ENCODE measurements around the gene CTSW.
A peak's percentile ranks its signal among the peaks of the same experiment; 100 is the strongest.

Gene CTSW

DNA sequence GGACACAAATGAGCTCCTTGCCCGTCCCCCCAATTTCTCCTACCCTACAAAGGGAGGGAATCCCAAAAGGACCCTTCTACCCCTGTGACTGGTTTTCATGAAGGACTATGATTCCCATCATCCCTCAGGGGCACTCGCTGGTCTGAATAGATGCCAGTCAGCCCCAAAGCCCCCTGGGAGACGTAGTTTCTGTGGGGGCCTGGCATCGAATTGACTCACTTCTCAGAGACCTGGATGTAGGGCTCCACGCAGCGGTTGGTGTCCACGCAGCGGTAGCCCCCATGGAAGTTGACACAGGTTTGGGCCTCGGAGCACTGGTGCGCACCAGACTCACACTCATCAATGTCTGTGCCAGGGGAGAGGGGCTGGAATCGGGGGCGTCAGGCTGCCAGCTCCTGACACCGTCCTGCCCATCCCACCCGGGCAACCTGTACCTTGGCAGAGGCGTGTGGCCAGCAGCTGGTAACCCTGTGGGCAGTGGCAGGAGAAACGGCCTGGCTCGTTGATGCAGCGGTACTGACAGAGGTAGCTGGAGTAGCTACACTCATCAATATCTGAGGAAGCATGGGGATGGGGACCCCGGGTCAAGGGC lies 11.5 kb upstream of the CTSW start:
- no peak for DNase-seq

DNA sequence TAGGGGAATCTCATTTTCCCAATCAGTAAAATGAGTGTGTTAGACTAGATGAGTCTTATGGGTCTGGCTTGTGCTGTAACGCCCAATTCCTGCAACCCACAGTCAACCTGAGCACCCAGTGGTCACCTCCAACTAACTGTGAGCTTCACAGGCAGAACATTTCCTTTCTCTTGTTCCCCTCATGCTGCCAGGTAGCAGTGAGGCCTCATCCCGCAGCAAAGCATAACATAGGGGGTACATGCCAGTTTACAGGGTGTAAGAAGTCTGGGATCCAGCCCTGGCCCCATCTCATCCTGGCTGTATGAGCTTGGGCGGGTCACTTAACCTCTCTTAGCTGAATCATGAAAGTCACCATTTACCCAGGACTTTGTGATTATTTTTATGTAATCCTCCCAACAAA lies 10.7 kb upstream of the CTSW start:
- DNase-seq, result no peak

DNA sequence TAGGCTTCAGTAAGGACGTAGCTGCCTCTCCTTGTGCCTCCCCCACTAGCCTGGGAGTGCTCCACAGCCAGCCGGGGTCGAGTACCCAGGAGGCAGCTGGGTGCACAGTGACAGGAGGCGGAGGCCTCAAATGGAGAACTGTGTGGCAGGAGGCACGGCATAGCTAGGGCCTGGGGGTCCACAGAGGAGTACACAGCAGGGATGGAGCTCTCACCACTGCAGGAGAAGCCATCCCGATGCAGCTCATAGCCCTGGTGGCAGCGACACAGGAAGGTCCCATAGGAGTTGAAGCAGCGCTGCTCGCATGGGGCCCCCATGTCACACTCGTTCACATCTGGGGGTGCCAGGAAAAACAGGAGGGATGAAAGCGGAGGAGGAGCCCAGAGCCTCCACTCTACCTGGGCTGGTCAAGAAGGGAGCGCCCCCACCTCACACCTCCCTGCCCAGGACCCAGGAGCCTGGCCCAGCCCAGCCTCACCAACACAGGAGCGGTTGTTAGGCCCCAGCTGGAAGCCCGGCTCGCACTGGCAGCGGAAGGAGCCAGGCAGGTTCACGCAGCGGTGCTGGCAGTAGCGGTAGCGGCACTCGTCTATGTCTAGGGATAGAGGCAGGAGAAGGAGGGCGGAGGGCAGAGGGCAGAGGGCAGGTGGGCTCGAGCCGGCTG lies 9.9 kb upstream of the CTSW start:
- no peak for DNase-seq

DNA sequence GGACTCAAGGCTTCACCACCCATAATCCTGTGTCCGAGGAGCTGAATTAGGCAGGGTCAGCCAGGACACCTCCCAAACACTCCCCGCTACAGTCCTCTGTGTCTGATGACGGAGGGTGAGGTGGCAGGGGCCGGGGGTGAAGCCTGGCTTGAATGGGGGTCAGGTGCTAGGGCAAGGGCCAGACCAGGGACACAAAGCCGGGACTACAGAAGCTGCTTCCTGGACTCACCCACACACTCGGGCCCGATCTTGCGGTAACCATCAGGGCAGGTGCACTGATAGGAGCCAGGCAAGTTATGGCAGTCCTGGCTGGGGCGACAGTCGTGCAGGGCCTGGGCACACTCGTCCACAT lies 9.4 kb upstream of the CTSW start:
- DNase-seq, result no peak

DNA sequence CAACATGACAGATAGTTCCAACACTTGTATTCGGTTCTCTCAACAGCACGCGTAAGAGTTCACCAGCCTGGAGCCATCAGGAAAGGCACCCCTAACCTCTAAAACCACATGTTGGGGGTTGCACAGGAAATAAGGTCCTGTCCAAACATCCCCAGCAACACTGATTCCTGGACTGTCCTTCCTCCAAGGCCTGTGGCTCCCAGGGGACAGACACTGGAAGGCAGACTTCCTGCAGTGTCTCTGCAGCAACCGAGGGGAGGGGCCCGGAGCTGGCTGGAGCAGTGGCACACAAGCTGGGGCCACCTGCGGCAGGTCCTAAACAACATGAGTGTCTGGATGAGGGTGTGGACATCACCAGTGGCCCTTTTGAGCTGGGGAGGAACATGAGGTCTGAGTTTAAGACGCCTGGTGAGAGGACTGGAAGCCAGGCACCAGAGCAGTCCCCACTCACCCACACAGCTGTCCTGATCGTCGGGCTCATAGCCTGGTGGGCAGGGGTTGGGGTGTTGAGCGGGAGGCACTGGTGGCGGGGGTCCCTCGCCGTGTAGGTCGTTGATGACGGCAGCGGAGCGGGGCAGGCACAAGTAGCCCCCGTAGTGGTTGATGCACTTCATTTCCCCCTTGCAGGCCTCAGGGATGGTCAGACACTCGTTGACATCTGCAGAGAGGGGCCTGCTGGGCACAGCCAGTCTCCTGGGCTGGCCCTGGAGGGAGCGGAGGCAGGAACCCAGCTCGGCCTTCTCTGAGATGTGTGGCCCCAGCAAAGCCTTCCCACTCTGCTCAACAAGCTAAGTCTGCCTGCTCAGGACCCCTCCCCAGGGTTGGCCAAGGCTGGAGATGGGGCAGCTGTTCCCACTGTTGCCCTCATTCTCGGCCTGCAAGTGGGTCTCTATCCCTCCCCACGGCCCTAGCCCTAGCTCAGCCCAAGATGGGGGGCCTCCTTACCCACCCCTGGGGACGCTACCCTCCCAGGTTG lies 8.6 kb upstream of the CTSW start:
- DNase-seq, result peak in 1 of 2 experiments; percentile 44

DNA sequence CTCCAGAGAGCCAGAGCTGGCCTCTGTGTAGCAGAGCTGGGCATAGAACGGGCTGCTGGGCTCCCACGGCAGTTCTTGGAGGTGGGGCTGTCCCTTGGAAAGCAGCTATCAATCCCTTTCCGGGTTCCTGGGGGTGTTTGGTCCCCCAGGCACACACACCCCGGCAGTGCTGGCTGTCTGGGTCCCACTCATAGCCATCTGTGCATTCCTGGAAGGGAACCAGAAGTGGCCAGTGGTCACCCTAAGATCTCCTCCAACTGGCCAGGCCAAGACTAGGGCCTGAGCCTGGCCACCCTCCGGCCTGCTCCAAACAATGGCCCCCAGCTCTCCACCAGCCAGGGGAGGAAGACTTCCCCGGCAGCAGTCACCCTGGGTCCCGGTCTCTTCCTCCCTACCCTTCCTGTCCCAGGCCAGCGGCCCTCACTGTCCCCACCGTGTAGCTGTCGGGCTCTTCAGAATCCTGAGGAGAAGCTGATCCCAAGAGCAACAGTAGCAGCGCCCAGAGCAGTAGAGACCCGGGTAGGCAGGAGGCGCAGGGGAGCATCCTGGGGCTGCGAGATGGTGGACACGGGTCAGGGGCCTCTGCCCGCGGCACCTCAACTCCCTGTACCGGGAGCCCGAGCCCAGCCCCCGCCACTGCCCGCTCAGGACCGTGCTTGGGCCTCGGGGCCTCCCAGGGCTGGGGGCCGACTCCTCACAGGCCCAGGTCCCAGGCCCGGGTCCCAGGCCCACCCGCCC lies 7.7 kb upstream of the CTSW start:
- DNase-seq, result no peak

DNA sequence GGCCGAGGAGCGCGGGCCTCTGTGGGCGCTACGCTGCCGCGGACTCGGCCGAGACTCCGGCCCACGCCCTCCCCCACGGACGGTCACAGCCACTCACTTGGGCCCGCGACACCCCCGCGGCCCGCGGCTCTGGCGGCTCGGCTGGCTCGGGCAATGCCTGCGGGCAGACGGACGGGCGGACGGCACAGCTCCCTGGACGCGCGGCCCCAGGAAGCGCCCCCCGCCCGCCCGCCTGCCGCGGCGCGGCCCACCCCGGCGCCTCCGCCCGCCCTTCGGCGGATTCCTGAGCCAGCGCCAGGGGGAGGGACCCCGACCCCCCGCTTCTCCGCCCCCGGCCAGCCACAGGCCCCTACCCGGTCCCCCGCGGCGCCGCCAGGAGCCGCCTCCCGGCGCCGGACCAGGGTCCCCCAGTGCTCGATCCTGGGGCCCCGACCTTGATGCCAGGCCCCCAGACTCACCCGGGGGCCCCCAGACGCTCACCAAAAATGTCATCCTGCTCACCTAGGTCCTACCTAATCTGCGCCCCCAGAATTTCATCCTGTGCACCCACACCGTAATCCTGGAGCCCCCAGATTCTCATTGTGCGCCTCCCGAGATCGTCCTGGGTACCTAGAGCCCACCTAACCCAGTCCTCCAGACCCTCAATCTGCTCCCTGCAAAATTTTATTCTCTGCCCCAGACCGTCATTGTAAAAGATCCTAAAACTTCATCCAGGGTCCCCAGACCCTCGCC lies 6.9 kb upstream of the CTSW start, which contains the start of gene EFEMP2:
EFEMP2 (minus strand) TSS at position 215 of the 732 bp plus-strand sequence. CDS start 446 bp downstream, outside the sequence.
- no peak for DNase-seq

DNA sequence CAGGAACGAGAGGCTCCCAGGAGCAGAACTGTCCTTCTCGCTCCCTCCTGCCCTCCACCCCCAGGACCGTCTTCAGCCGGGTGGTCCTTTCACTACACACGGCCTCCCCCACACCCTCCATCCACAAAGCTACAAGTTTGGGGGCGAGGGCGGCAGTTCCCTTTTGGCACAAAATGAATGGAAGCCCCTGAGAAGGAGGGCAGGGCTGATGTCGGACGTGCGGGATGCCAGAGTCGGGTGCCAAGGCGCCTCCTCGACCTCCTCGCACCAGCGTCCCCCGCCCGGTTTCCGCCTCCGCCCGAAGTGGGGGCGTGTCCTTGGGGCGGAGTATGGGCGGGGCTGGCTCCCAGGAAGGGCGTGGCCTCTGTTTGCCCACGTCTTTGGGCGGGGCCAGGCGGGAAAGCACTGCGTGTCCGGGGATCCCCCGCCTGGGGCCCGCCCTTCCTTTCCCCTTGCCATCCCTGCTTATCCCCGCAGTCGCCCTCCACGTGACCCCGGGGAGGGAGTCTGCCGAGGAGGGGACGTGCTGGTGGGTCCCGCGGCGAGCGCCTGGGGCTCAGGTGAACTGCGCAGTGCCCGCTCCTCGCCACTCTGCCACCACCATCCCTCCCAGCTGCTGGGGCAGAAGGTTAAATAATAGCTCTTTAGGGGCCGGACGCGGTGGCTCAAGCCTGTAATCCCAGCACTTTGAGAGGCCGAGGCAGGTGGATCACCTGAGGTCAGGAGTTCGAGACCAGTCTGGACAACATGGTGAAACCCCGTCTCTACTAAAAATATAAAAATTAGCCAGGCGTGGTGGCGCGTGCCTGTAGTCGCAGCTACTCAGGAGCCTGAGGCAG lies 6.1 kb upstream of the CTSW start:
- peak; percentile 100 for DNase-seq

DNA sequence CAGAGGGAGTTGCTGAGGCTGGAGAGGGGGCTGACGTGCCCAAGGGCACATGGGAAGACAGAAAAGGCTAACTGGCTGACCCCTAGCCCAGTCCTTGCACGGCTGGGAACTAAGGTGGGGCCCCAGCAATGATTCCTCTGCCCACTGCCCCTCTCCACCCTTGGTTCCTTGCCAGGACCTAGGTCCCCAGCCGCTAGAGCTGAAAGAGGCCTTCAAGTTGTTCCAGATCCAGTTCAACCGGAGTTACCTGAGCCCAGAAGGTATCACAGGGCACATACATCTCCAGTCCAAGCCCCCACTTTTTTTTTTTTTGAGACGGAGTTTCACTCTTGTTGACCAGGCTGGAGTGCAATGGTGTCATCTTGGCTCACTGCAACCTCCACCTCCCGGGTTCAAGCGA lies 390 bp downstream of the CTSW start:
- DNase-seq, result no peak

DNA sequence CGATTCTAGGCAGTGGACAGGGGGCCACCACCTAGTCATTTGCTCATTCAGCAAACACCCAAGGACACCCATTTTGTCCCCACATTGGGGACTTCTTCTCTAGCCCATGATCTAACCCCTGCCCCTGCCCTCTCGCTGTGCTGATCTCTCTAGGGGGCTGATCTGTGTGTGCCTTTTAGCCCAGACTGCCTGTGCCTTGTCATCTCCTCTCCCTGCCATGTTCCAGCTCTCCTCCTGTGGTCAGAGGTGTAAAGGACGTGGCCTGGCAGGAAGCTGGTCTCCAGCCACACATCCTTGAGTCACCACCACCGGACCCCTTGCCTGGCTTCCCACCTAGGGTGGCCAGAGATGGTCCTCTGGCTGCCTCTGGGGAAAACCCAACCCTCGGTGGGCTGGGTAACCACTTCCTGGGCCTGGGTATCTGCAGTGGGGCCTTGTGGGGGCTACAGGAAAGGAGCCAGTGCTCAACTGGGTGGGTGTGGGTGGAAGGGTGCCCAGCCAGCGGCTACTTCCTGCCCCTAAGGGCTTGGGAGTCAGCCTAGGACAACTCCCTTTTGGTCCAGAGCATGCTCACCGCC lies 1.3 kb downstream of the CTSW start:
- DNase-seq, result no peak

DNA sequence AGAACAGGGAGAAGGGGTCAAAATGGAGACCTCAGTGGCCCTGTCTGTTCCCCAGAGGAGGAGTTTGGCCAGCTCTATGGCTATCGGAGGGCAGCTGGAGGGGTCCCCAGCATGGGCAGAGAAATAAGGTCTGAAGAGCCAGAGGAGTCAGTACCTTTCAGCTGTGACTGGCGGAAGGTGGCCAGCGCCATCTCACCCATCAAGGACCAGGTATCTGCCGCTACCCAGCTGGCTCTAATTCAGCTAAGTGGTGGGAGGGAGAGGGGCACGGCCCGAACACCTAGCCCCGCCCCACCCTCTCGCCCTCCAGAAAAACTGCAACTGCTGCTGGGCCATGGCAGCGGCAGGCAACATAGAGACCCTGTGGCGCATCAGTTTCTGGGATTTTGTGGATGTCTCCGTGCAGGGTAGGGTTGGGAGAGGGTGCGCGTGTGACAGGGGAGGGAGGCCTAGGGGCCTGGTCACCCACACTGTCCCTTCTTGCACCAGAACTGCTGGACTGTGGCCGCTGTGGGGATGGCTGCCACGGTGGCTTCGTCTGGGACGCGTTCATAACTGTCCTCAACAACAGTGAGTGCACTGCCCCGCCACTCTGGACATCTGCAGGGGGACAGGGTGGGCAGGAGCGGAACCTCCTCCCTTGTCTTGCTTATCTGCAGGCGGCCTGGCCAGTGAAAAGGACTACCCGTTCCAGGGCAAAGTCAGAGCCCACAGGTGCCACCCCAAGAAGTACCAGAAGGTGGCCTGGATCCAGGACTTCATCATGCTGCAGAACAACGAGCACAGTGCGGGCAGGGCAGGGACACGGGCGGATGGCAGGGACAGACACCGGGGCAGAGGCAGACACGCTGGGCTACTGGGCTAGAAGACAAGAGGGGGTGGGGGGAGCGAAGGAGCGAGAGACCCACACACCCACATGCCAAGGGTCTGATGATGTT lies 2.8 kb downstream of the CTSW start:
- DNase-seq, result no peak

DNA sequence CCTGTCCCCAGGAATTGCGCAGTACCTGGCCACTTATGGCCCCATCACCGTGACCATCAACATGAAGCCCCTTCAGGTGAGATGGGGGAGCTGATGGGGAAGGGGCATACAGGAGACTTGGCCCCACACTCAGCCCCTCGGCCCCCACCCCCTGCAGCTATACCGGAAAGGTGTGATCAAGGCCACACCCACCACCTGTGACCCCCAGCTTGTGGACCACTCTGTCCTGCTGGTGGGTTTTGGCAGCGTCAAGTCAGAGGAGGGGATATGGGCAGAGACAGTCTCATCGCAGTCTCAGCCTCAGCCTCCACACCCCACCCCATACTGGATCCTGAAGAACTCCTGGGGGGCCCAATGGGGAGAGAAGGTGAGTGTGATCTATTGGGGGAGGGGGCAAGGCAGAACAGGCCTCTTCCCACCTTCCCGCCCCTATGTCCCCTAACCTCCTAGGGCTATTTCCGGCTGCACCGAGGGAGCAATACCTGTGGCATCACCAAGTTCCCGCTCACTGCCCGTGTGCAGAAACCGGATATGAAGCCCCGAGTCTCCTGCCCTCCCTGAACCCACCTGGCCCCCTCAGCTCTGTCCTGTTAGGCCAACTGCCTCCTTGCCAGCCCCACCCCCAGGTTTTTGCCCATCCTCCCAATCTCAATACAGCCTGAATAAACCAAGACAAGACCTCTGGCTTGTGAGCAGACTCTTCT lies 3.6 kb downstream of the CTSW start:
- DNase-seq, result no peak

DNA sequence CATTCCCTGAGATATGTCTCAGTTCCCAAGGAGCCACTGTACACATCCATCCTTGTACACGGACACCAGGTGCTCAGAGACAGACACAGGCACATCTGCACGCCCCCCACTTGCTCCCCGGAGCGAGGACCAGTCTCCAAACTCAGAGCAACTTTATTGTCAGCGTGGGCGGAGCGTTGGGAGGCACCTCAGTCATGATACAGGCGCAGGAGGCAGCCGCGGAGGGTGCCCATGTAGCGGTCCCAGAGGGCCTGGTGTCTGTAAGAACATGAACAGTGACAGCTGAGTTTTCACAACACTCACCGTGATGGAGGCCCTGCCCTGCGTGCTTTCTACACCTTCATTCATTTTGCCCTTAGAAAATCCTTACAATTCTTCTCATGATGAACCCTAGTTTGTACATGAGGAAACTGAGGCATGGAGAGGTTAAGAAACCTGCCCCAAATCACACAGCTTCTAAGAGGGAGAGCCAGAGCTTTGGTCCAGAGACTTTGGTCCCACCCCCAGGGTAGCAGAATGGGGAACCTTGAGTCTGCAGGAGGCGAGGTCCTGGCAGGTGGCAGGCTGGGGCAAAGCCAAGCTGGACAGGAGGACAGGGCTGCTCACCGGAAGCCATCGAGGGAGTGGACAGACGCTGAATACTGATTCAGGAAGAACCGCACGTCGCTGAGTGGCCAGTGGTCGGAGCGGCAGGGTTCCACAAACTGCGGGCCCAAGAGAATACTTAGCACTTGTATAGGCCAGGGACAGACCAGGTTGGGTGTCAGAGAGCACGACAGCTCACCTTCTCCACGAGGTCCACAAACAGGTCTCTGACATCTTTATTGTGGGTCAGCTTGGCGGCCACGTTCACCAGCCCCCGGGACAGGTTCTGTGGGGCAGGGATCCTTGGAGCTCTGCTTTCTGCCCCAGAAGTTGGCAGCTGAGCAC lies 4.4 kb downstream of the CTSW start:
- no peak for DNase-seq

DNA sequence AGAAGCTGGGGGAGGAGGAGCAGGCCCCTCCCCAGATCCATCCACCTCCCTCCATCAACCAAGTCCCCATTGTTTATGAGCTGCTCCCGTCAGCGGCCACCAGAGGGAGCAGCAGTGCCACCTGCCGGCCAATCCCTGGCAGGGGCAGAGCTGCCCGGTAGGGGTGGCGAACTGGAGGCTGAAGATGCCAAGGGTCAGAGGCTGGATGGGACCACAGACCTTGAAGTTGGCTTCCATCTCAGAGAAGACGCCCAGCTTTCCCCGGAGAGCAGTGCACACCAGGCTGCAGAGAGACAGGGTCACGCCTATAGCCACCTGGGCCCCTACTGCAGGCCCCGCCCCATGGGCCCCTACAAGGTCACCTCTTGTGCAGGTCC lies 5.1 kb downstream of the CTSW start:
- DNase-seq, result peak; percentile 88 to 90

DNA sequence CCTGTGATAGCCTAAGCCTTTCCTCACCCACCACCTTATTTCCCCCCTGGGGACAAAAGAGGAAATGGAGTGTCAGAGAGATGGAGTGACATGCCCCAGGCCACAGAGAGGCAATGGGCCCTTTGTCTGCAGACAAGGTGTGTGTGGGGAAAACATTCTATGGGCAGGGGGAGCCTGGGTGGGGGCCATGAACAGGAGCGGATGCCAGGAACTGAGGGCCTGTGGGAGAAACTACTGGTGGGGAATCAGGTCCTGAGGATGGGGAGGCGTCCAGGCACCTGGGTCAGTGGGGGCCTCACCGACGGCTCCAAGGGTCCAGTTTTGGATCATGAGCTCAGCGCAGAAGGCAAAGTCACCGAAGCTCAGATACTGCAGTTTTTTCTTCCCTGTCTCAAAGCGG lies 5.6 kb downstream of the CTSW start:
- DNase-seq, result no peak

DNA sequence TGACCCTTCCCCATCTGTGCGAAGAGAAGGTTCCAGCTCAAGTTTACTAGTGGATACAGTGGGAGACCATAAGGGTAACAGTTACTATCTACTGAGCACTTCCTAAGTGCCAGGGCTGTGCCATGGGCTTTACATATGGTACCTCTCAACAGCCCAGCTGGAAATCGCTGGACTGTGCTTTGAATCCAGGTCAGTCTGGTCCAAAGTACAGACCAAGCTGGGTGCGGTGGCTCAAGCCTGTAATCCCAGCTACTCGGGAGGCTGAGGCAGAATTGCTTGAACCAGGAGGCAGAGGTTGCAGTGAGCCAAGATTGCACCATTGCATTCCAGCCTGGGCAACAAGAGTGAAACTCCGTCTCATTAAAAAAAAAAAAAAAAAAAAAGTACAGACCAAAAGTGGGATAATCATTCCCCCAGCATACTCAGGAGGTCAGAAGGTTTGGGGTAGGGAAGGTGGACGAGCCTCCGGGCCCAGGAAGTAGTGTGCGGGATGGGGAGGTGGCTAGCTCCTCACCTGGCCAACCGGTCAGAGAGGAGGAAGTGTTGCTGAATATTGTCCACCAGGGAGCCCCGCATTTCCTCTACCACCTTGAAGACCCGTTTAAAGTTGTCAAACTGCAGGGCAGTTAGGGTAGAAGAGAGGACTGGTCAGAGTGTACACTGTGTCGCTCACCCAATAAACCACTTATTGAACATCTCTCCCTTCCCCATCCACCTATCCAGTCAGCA lies 6.3 kb downstream of the CTSW start:
- no peak for DNase-seq
